GM21447 (cell line): ENCODE data around the gene RPS6KA2.

Source experiments
- ATAC-seq: cut with Tn5 transposase; IDR thresholded peaks from one replicate; pipeline ENCODE4 v1.9.1; 2021; ENCODE audit not compliant: unreplicated experiment

Gene RPS6KA2

GRCh38 chr6:166656230-166657151, 29.4 kb upstream of the RPS6KA2 start:
- no peak for ATAC-seq

GRCh38 chr6:166655713-166656229, 28.7 kb upstream of the RPS6KA2 start:
- ATAC-seq: no peak

GRCh38 chr6:166655251-166655650, 28.2 kb upstream of the RPS6KA2 start:
- no peak for ATAC-seq

GRCh38 chr6:166654573-166654972, 27.5 kb upstream of the RPS6KA2 start:
- no peak for ATAC-seq

GRCh38 chr6:166653639-166653941, 26.5 kb upstream of the RPS6KA2 start:
- no peak for ATAC-seq

- ATAC-seq: no peak
Measured at GRCh38 chr6:166650824-166651807, 24.1 kb upstream of the RPS6KA2 start.

GRCh38 chr6:166650047-166650446, 23.0 kb upstream of the RPS6KA2 start:
- no peak for ATAC-seq

- ATAC-seq: no peak
Measured at GRCh38 chr6:166648846-166649245, 21.8 kb upstream of the RPS6KA2 start.

- no peak for ATAC-seq
Measured at GRCh38 chr6:166647896-166648295, 20.8 kb upstream of the RPS6KA2 start.

- ATAC-seq: no peak
Measured at GRCh38 chr6:166646716-166647115, 19.7 kb upstream of the RPS6KA2 start.

- no peak for ATAC-seq
Measured at GRCh38 chr6:166645896-166646295, 18.8 kb upstream of the RPS6KA2 start.

GRCh38 chr6:166644681-166645080, 17.6 kb upstream of the RPS6KA2 start:
- ATAC-seq: no peak

GRCh38 chr6:166643891-166644590, 17.0 kb upstream of the RPS6KA2 start:
- no peak for ATAC-seq

GRCh38 chr6:166642646-166643045, 15.6 kb upstream of the RPS6KA2 start:
- no peak for ATAC-seq

GRCh38 chr6:166640342-166641043, 13.4 kb upstream of the RPS6KA2 start:
- ATAC-seq: no peak

GRCh38 chr6:166639921-166640320, 12.9 kb upstream of the RPS6KA2 start:
- no peak for ATAC-seq

GRCh38 chr6:166638573-166638964, 11.5 kb upstream of the RPS6KA2 start:
- no peak for ATAC-seq

GRCh38 chr6:166637812-166638572, 10.9 kb upstream of the RPS6KA2 start:
- ATAC-seq: no peak

- ATAC-seq: no peak
Measured at GRCh38 chr6:166636934-166637333, 9.9 kb upstream of the RPS6KA2 start.
